Left cardiac atrium (tissue), 4 donors: ENCODE measurements around the gene UBE2O. TPM values are rescaled to one million over a fixed set of nuclear protein-coding genes. Genes with fewer than 3 reads are reported as not detected.

ENCODE experiments used
- ATAC-seq, 2 donors: fragments of 200-7000 bp; cut with Tn5 transposase; one replicate each; pipeline ENCODE4 v1.9.1; 2020; ENCODE audit warnings: mild to moderate bottlenecking in 2 of 2, moderate library complexity in 2 of 2
- DNase-seq: peaks from one replicate; pipeline ENCODE4 v3.0.0-alpha.2; 2020
- intact Hi-C, 2 donors: fragments of 100-400 bp; cut with DNase I; formaldehyde crosslinking; loops; one replicate each; pipeline versions ENCODE4 v1.14.1 to v1.15.1; 2022 to 2023
- long read RNA-seq: library from polyadenylated mRNA; unstranded; transcript quantifications from one replicate; pipeline ENCODE4 v2.0.0, GENCODE V29; 2021
- total RNA-seq, 2 donors: library from RNA; stranded (reverse); fragmentation: NEBNext Ultra II Directional; extraction: Animal tissue kit (Norgen Biotek cat#: 25700); gene quantifications; one replicate each; pipeline ENCODE4 v1.2.1, GENCODE V29; 2021
- donor health status: DM: no; HTN: yes; CAD: no.
- donor health status: DM: no; HTN: yes; CAD: no; lungs with severe emphysema.
- donor health status: DM: yes; HTN: yes; CAD: no.
- donor health status: Dilated cardiomyopathy.

Gene UBE2O
- 10 to 100 TPM; 28.3 to 29.1 TPM for total RNA-seq
- long read RNA-seq, full-length matches to known transcripts = 1 of 23 reads
- long read RNA-seq, partial matches to known transcripts = 18 of 23 reads
- long read RNA-seq, other reads (novel, unspliced or antisense) = 4 of 23 reads

- ATAC-seq (peak; percentile 97), DNase-seq (peak; percentile 92)
- intact Hi-C loops = no loop called here
Measured at GRCh38 chr17:76452660-76453430, at the start of gene UBE2O. UBE2O (minus strand) TSS chr17:76453152; CDS start chr17:76453141, 11 bp downstream.

GRCh38 chr17:76501827-76502307 lies 48.9 kb upstream of the UBE2O start:
- intact Hi-C loops = no loop called here
- no peak for ATAC-seq
- no peak for DNase-seq

- peak; percentile 89 to 92 for ATAC-seq
- intact Hi-C loops = no loop called here
Measured at GRCh38 chr17:76501018-76501826, 48.3 kb upstream of the UBE2O start, which contains the start of gene RHBDF2. RHBDF2 (minus strand) TSS chr17:76501423; CDS start chr17:76481524, 19,899 bp downstream.

GRCh38 chr17:76500747-76501017 lies 47.7 kb upstream of the UBE2O start:
- intact Hi-C loops = no loop called here
- DNase-seq (no peak), ATAC-seq (no peak)

More at GRCh38 chr17:76501018-76501826, 48.3 kb upstream of the UBE2O start, which contains the start of gene RHBDF2:
- DNase-seq = peak; percentile 88

- DNase-seq (no peak), ATAC-seq (no peak)
- intact Hi-C loops = no loop called here
Measured at GRCh38 chr17:76500074-76500746, 47.3 kb upstream of the UBE2O start.

GRCh38 chr17:76499267-76499667 lies 46.3 kb upstream of the UBE2O start:
- intact Hi-C loops = no loop called here
- DNase-seq (no peak), ATAC-seq (no peak)

- intact Hi-C loops = no loop called here
- no peak for ATAC-seq
- DNase-seq = no peak
Measured at GRCh38 chr17:76498876-76499251, 45.9 kb upstream of the UBE2O start.

- intact Hi-C loops = no loop called here
- ATAC-seq = peak; percentile 67 to 68
- peak; percentile 87 for DNase-seq
Measured at GRCh38 chr17:76497979-76498875, 45.3 kb upstream of the UBE2O start.

GRCh38 chr17:76497699-76497978 lies 44.7 kb upstream of the UBE2O start:
- no peak for DNase-seq
- ATAC-seq = no peak
- intact Hi-C loops = no loop called here

GRCh38 chr17:76496464-76496863 lies 43.5 kb upstream of the UBE2O start:
- no peak for DNase-seq
- intact Hi-C loops = no loop called here
- ATAC-seq = no peak

GRCh38 chr17:76495663-76496400 lies 42.9 kb upstream of the UBE2O start:
- intact Hi-C loops = no loop called here
- ATAC-seq = no peak
- DNase-seq = no peak

- ATAC-seq (no peak), DNase-seq (no peak)
- intact Hi-C loops = no loop called here
Measured at GRCh38 chr17:76493505-76494167, 40.7 kb upstream of the UBE2O start.

GRCh38 chr17:76492989-76493501 lies 40.1 kb upstream of the UBE2O start:
- intact Hi-C loops = no loop called here

GRCh38 chr17:76492123-76492988 lies 39.4 kb upstream of the UBE2O start:
- DNase-seq (no peak), ATAC-seq (peak in 1 of 2 donors; percentile 18)
- intact Hi-C loops = no loop called here

More at GRCh38 chr17:76492989-76493501, 40.1 kb upstream of the UBE2O start:
- peak; percentile 58 to 71 for ATAC-seq
- peak; percentile 78 for DNase-seq

- ATAC-seq (peak in 1 of 2 donors; percentile 17), DNase-seq (no peak)
- intact Hi-C loops = no loop called here
Measured at GRCh38 chr17:76491271-76492122, 38.5 kb upstream of the UBE2O start.
